HG03135 (cell line): ENCODE results near the gene RNF169.
"Not testable (repeated sequence)": the region's sequence is repeated elsewhere in the genome, so short reads cannot be mapped to it uniquely, and the experiment has no call there.

Experiments used
- ATAC-seq: cut with Tn5 transposase; IDR thresholded peaks from one replicate; pipeline ENCODE4 v1.9.1; 2021; ENCODE audit warnings: mild to moderate bottlenecking, moderate library complexity; ENCODE audit not compliant: unreplicated experiment

The RNF169 gene

DNA sequence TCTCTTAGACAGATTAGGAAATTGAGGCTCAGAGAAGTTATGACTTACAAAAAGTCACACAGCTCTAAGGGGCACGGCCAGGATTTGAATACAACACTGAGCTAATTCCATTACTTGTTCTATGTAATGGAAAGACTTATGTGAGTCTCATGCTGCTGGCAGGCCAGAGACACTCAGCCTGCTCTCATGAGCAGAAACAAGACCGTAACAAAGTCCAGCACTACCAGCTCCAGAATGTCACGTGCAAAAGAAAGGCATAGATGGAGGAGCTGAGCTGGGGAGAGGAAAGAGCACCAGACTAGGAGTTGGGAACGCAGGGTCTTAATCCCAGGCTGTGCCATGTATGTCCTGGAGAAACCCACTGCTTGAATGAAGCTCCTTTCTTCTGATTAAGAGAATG lies 19.3 kb upstream of the RNF169 start:
- ATAC-seq = no peak

DNA sequence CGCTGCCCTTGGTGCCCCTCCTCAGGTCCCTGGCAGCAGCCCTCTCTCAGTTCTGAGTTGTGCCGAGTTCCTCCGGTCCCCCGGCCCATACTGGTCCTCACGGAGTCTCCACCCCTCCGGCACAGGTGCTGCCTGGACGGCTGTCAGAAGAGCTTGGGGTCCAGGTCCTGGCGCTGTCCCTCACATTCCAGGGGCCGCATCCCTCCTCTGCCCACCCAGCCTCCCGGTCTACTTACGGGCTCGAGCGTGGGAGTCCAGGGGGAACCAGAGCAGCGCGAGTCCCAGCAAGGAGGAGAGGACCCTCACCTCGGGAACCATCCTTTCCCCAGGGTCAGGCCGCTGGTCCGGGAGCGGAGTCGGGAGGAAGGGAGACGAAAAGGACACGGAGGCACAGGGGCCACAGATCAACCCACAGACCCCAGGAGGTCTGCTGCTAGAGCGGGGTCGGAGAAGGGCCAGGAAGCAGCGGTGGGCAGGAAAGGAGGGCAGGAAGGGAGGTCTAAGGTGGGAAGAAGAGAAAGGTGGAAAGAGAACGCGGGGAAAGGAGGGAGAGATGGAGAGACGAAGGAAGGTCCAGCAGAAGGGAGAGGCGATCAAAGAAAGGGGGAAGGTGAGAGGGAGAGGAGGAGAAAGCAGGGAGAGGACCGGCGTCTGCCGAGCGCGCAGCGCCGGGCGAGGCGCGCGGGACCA lies 17.9 kb upstream of the RNF169 start:
- no peak for ATAC-seq

DNA sequence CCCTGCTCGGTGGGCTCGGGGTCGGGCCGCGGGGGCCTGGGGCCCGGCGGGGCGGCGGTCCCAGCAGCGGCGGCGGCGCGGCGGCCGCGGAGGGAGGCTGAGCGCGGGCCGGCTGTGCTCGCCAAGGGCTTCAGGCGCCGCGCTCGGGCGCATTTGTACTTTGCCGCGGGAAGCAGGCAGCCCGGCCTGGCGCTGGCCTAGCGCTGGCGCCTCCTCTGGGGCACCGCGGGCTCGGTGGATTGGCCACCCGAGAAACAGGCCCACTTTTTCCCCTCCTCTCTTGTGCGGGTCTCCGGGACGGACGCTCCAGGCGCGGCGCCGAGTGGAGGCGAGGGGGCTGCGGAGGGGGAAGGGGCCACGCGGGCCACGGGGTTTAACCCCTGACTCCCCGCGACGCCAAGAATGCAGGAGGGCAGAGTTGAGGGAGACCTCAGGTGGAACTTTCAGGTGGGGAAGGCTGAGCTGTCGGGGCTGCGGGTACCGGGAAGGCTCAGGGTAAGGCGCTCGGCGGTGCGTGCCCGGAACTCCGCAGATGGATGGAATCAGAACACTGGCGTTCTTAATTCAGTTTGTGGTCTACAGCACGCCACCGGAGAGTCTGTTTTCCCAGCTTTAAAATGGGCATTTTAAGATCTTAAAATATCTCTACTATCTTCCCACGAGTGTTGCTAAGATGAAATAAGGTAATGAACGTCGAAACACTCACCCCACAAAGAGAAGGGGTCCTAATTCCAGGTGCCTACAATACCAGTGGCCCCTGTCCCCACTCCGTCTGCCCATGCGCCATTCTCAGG lies 17.2 kb upstream of the RNF169 start, which contains the start of gene CHRDL2:
TSS of gene CHRDL2 (minus strand) at position 126 of the 794 bp plus-strand sequence. CDS start 538 bp downstream, outside the sequence.
- ATAC-seq = no peak

GRCh38 chr11:74734559-74734925 lies 14.1 kb upstream of the RNF169 start:
- ATAC-seq = no peak

GRCh38 chr11:74735365-74735928 lies 13.2 kb upstream of the RNF169 start:
- no peak for ATAC-seq

DNA sequence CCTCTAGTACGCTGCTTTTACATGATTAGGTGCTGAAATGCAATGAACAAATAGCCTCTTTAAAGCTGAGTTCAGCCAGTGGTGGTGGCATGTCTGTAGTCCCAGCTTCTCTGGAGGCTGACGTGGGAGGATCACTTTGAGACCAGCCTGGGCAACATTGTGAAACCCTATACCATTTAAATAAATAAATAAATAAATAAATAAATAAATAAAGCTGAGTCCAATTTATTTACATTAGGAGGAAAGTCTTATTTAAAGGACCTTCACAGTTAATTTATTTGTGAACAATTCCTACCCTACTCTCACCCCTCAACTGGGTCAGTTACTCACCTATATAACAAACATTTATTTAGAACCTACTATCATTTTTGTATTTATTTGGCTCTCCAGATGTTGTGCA lies 12.6 kb upstream of the RNF169 start:
- no peak for ATAC-seq

GRCh38 chr11:74739546-74740270 lies 8.9 kb upstream of the RNF169 start:
- no peak for ATAC-seq

GRCh38 chr11:74742070-74742469 lies 6.6 kb upstream of the RNF169 start:
- no peak for ATAC-seq

DNA sequence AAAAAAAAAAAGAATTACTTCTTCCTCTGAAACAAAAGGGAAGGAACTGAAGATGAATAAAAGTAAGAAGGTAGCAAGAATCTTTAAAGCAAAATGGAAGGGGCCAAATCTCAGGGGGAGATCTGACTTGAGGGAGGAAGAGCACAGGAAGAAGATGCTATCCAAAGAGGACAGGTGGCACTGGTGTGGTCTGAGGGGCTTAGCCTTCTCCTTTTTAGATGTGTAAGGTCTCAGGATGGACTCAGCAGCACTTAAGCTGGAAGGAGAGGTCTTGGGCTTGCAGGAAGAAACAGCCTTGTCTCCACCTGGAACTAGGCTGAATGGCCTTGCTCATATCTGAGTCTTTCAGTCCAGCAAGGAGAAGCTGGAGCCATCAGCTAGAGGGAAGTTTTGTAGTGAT lies 5.0 kb upstream of the RNF169 start:
- ATAC-seq = no peak

DNA sequence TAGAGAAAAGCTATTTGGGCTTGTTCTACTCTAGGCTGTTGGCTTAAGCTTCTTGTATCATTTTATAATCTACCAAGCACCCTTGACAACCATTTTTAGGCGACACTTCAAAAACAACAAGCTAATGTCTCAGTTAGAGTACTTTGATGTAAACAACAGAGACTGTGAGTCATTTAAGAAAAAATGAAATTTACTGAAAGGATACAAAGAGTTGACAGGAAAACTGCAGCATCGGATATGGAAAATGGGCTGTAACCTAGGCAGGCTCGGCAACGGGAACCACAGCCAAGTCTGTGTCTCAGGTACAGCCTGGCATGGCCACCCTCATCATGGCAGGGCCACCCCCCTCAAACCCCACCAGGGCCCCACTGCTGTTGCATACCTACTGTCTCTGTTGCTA lies 4.4 kb upstream of the RNF169 start:
- ATAC-seq = no peak

GRCh38 chr11:74746868-74747267 lies 1.8 kb upstream of the RNF169 start:
- ATAC-seq = no peak

GRCh38 chr11:74749127-74749964 lies 697 bp downstream of the RNF169 start:
- peak; percentile 49 for ATAC-seq

DNA sequence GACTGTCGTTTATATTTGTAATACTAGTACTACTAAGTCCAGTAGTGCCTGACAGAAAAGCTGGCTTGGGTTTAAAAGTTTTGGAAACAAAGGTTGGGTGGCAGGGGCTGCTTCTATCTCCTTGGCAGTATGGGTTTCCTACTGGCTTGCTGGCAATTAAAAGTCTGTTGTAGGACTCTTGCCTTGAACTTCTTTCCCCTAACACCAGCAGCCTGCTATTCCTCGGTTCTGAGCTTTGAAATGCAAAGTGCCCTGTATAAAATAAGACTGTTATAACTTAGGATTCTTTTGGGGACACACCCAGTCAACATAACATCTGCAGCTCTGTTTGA lies 1.3 kb downstream of the RNF169 start:
- no peak for ATAC-seq

DNA sequence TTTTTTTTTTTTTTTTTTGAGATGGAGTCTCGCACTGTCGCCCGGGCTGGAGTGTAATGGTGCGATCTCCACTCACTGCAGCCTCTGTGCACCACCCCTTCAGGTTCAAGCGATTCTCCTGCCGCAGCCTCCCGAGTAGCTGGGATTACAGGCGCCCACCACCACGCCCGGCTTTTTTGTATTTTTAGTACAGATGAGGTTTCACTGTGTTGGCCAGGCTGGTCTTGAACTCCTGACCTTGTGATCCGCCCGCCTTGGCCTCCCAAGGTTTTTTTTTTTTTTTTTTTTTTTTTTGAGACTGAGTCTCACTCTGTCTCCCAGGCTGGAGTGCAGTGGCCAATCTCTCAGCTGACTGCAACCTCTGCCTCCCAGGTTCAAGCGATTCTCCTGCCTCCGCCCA lies 1.9 kb downstream of the RNF169 start:
- ATAC-seq = not testable (repeated sequence)

DNA sequence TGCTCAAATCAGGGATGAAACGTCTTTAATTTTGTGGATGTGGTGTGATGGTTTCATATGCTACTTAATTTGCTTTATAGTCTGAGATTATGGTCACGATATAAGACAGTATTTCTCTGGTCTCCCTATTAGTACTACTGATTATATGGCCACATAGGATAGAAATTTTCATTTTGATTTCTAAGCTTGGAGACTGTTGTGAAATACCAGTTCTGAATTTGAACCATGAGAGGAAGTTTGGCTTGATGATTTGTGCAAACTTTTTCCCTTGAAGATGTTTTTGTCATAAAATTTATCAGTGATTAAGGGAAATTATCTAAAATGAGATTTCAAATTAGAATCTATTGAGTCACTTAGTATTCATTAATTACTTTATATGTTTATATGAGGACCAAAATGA lies 2.7 kb downstream of the RNF169 start:
- ATAC-seq = no peak

DNA sequence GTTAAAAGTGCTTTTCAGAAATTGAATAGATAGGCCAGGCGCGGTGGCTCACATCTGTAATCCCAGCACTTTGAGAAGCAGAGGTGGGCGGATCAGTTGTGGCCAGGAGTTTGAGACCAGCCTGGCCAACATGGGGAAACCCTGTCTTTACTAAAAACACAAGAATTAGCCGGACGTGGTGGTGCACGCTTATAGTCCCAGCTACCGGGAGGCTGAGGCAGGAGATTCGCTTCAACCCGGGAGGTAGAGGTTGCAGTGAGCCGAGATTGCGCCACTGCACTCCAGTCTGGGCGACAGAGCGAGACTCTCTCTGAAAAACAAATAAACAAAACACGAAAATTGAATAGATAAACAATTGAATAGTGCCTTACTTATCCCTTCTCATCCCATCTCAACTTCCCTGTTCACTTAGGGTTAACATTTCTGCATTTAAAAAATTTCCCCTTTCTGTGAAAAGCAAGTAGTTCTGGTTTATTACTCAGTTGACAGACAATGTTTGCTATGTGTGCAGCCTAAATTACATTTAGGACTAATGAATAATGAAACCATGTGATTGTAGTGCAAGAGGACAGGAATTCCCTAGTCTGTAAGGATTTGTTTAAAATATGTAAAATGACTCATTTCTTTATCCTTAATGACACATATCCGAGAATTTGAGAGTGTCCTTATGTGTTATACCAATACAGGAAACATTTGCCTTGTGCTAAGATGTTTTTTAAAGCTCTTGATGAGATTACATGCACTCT lies 6.0 kb downstream of the RNF169 start:
- ATAC-seq = no peak

- ATAC-seq = no peak
Measured at GRCh38 chr11:74755395-74755995, 6.8 kb downstream of the RNF169 start.

- ATAC-seq = no peak
Measured at GRCh38 chr11:74756571-74756970, 7.9 kb downstream of the RNF169 start.

- ATAC-seq = no peak
Measured at GRCh38 chr11:74766905-74767304, 18.3 kb downstream of the RNF169 start.
